ENCODE results near the gene SERPINA12. TPM values are rescaled to one million over a fixed set of nuclear protein-coding genes. Genes with fewer than 3 reads are reported as not detected.
A peak's percentile ranks its signal among the peaks of the same experiment; 100 is the strongest.

Gene SERPINA12
- total and polyA plus RNA-seq, 4 donors: 0.28 TPM; not detected in 3

DNA sequence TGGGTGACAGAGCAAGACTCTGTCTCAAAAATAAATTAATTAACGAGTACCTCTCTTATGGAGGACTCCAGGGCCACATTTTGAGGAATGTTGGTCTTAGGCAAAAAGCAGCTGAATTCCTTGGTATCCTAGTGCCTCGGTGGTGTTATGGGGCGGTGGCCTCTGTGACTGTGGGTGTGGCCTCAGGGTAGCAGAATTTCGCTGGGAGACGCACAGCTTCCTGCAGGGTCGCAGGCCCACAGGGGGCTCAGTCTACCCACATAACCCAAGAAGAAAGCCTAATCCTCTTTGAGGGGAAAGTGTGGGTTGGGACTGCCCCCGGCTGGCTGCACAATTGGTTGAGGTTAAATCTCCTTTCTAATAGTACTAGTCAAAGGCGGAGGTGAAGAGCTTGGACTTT, 40.8 kb upstream of the SERPINA12 start:
- no peaks in the 10 kb centered on the region for H3K36me3 ChIP-seq (ENCODE audit: control insufficient read depth in 4 of 4, insufficient read depth in 3 of 4, low read depth in 1 of 4, low read length in 3 of 4)
- H3K4me3 ChIP-seq (ENCODE audit: low read depth in 1 of 3, low read length in 3 of 3): no peak overlapping the region
- no peak for TF ChIP-seq GABPA (IDR thresholded peaks at IDR 0.05 in 1 of 2, conservative IDR thresholded peaks at IDR 0.05 in 1 of 2)
- no peak for TF ChIP-seq NR2F2 (IDR thresholded peaks at IDR 0.05)
- no peak for TF ChIP-seq YY1 (IDR thresholded peaks at IDR 0.05)
- TF ChIP-seq, protein P1, sequence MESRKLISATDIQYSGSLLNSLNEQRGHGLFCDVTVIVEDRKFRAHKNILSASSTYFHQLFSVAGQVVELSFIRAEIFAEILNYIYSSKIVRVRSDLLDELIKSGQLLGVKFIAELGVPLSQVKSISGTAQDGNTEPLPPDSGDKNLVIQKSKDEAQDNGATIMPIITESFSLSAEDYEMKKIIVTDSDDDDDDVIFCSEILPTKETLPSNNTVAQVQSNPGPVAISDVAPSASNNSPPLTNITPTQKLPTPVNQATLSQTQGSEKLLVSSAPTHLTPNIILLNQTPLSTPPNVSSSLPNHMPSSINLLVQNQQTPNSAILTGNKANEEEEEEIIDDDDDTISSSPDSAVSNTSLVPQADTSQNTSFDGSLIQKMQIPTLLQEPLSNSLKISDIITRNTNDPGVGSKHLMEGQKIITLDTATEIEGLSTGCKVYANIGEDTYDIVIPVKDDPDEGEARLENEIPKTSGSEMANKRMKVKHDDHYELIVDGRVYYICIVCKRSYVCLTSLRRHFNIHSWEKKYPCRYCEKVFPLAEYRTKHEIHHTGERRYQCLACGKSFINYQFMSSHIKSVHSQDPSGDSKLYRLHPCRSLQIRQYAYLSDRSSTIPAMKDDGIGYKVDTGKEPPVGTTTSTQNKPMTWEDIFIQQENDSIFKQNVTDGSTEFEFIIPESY (IDR thresholded peaks at IDR 0.05): no peak
- no peak for TF ChIP-seq TAF1 (conservative IDR thresholded peaks at IDR 0.05)
- TF ChIP-seq RAD21 (IDR thresholded peaks at IDR 0.05): no peak
- TF ChIP-seq, protein P2, sequence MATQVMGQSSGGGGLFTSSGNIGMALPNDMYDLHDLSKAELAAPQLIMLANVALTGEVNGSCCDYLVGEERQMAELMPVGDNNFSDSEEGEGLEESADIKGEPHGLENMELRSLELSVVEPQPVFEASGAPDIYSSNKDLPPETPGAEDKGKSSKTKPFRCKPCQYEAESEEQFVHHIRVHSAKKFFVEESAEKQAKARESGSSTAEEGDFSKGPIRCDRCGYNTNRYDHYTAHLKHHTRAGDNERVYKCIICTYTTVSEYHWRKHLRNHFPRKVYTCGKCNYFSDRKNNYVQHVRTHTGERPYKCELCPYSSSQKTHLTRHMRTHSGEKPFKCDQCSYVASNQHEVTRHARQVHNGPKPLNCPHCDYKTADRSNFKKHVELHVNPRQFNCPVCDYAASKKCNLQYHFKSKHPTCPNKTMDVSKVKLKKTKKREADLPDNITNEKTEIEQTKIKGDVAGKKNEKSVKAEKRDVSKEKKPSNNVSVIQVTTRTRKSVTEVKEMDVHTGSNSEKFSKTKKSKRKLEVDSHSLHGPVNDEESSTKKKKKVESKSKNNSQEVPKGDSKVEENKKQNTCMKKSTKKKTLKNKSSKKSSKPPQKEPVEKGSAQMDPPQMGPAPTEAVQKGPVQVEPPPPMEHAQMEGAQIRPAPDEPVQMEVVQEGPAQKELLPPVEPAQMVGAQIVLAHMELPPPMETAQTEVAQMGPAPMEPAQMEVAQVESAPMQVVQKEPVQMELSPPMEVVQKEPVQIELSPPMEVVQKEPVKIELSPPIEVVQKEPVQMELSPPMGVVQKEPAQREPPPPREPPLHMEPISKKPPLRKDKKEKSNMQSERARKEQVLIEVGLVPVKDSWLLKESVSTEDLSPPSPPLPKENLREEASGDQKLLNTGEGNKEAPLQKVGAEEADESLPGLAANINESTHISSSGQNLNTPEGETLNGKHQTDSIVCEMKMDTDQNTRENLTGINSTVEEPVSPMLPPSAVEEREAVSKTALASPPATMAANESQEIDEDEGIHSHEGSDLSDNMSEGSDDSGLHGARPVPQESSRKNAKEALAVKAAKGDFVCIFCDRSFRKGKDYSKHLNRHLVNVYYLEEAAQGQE (IDR thresholded peaks at IDR 0.05): no peak
- no peak for TF ChIP-seq EGR1 (IDR thresholded peaks at IDR 0.05; ENCODE audit: low read depth in 2 of 2)
- no peak for TF ChIP-seq RXRA (IDR thresholded peaks at IDR 0.05)
- TF ChIP-seq, protein P3, sequence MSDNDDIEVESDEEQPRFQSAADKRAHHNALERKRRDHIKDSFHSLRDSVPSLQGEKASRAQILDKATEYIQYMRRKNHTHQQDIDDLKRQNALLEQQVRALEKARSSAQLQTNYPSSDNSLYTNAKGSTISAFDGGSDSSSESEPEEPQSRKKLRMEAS (IDR thresholded peaks at IDR 0.05): no peak
- no peak for TF ChIP-seq HNF4G (IDR thresholded peaks at IDR 0.05)
- TF ChIP-seq FOXA2 (IDR thresholded peaks at IDR 0.05): no peak
- TF ChIP-seq, protein P4, sequence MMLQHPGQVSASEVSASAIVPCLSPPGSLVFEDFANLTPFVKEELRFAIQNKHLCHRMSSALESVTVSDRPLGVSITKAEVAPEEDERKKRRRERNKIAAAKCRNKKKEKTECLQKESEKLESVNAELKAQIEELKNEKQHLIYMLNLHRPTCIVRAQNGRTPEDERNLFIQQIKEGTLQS (IDR thresholded peaks at IDR 0.05): no peak
- TF ChIP-seq, protein P5, sequence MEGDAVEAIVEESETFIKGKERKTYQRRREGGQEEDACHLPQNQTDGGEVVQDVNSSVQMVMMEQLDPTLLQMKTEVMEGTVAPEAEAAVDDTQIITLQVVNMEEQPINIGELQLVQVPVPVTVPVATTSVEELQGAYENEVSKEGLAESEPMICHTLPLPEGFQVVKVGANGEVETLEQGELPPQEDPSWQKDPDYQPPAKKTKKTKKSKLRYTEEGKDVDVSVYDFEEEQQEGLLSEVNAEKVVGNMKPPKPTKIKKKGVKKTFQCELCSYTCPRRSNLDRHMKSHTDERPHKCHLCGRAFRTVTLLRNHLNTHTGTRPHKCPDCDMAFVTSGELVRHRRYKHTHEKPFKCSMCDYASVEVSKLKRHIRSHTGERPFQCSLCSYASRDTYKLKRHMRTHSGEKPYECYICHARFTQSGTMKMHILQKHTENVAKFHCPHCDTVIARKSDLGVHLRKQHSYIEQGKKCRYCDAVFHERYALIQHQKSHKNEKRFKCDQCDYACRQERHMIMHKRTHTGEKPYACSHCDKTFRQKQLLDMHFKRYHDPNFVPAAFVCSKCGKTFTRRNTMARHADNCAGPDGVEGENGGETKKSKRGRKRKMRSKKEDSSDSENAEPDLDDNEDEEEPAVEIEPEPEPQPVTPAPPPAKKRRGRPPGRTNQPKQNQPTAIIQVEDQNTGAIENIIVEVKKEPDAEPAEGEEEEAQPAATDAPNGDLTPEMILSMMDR (IDR thresholded peaks at IDR 0.05; ENCODE audit: low read depth, low read length, missing input control): no peak
- TF ChIP-seq JUND (IDR thresholded peaks at IDR 0.05): no peak
- TF ChIP-seq SP1 (IDR thresholded peaks at IDR 0.05): no peak
- no peak for TF ChIP-seq FOXA1 (IDR thresholded peaks at IDR 0.05)
- TF ChIP-seq HNF4A (conservative IDR thresholded peaks at IDR 0.05): no peak
- H3K27me3 ChIP-seq (ENCODE audit: control insufficient read depth in 4 of 4, insufficient read depth in 4 of 4, low read length in 3 of 4): no peaks in the 10 kb centered on the region
- H3K27ac ChIP-seq (ENCODE audit: low read depth in 1 of 2, low read length in 2 of 2): no peak overlapping the region
- peak; percentile 21 for DNase-seq (ENCODE audit: low spot score)
- H3K9me3 ChIP-seq (ENCODE audit: control insufficient read depth in 4 of 4, low read length in 3 of 4): peaks cover 0 to 5% (median 2%) of the 10 kb centered on the region in 4 donors
- H3K9ac ChIP-seq (ENCODE audit: low read depth in 1 of 2, low read length in 2 of 2): no peak overlapping the region
- peaks cover 6 to 17% (median 16%) of the 10 kb centered on the region in 4 donors for H3K4me1 ChIP-seq (ENCODE audit: control insufficient read depth in 4 of 4, insufficient read depth in 4 of 4, low read length in 3 of 4)
- WGBS: 84% methylated on average over 8 of the region's 8 CpGs
